ENCODE measurements around the gene ADARB1.

Gene ADARB1

DNA sequence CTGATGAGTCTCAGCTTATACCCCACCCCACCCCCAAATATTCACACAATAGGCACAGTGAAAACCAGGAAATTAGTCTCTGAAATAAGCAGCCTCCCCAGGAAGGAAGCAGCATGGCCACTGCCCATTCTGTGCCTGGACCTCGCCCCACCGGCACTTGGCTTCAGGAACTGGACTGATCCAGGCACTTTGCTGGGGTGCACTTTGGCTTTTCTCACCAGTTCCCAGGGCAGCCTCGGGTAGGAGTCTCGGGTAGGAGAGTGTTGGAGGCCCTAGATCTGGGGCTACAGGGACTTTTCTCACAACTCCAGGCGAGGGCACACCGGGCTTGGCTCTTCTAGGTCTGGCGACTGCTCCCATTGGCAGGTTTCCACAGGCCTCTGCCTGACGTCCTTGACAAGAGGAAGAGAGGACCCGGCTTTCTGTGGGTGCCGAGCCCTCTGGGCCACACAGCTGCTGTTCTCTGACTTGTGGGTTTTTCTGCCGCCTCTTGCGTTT, 18.7 kb downstream of the ADARB1 start:
- Histone ChIP-seq H3K4me1 (no peaks in the 10 kb centered on the region), H3K4me3 (no peak overlapping the region), H3K9me3 (no peaks in the 10 kb centered on the region), H3K36me3 (replicated peaks) (no peaks in the 10 kb centered on the region), H3K27me3 (ENCODE audit: low read depth) (no peaks in the 10 kb centered on the region)
- no peak for DNase-seq (ENCODE audit: low spot score in 2 of 2)
- in situ Hi-C loops (cut with MboI; ENCODE audit: low sequenced_read_pairs) = no loop called here

DNA sequence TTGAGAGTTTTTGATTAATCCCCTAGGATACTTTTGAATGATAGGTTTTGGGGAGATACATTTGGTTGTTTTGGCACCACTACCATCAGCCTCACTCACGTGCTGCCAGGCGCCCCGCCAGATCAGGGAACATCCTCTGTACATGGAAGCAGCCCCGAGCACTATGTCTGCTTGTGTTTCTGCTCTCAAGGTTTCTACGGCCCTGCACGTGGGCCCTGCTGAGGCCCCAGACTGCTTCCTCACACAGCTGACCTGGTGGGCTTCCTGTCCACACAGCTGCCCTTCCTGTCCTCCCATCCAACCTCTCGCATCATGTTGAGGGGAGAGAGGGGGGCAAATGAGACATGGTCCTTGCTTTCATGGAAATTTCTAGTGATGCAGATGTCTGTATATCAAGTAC, 20.0 kb downstream of the ADARB1 start:
- in situ Hi-C loops (cut with MboI; ENCODE audit: low sequenced_read_pairs) = no loop called here
- no peaks in the 10 kb centered on the region for H3K4me1 ChIP-seq
- no peaks in the 10 kb centered on the region for H3K9me3 ChIP-seq
- H3K4me3 ChIP-seq = no peak overlapping the region
- H3K27me3 ChIP-seq (ENCODE audit: low read depth) = no peaks in the 10 kb centered on the region
- H3K36me3 ChIP-seq (replicated peaks) = no peaks in the 10 kb centered on the region
- no peak for DNase-seq (ENCODE audit: low spot score in 2 of 2)

DNA sequence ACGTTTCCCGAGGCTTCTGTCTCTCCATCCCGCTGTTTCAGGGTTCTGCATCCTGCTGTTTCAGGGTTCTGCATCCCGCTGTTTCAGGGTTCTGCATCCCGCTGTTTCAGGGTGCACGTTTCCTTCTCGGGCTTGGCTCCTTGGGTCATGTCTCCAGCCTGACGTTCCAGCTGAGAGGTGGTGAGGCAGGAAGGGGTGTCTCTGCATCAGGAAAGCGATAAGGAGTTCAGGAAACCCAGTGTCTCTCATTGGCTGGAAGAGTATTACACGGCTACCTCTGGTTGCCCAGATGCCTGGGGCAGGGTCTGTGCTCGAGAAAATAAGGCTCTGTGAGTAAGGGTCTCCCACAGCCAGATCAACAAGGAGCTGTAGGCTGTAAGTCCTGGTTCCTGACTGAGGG, 21.1 kb downstream of the ADARB1 start:
- no peaks in the 10 kb centered on the region for H3K9me3 ChIP-seq
- in situ Hi-C loops (cut with MboI; ENCODE audit: low sequenced_read_pairs) = no loop called here
- H3K4me1 ChIP-seq = no peaks in the 10 kb centered on the region
- DNase-seq (ENCODE audit: low spot score in 2 of 2) = no peak
- H3K27me3 ChIP-seq (ENCODE audit: low read depth) = no peaks in the 10 kb centered on the region
- no peak overlapping the region for H3K4me3 ChIP-seq
- H3K36me3 ChIP-seq (replicated peaks) = no peaks in the 10 kb centered on the region

DNA sequence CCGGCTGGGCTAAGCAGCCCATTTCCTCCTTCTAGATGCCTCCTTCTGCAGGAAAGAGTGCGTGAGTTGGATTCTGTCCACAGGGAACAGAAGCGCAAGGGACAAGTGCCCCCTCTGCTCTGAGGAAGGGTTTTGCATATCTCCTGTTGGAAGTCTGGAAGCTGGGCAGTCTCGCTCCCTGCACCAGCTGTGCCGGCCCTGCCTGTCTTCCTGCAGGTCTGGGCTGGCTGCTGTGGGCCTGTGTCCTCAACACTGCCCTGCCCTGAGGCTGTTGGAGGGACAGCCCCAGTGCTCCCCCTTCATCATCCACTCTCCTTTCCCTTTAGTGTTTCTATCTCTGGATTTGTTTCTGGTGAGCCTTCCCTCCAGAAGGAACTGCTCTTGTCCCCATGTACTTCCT, 21.8 kb downstream of the ADARB1 start:
- DNase-seq (ENCODE audit: low spot score in 2 of 2) = no peak
- Histone ChIP-seq H3K4me3 (no peak overlapping the region), H3K4me1 (no peaks in the 10 kb centered on the region), H3K27me3 (ENCODE audit: low read depth) (no peaks in the 10 kb centered on the region), H3K36me3 (replicated peaks) (no peaks in the 10 kb centered on the region), H3K9me3 (no peaks in the 10 kb centered on the region)
- in situ Hi-C loops (cut with MboI; ENCODE audit: low sequenced_read_pairs) = no loop called here

GRCh38 chr21:45097827-45098387, 23.5 kb downstream of the ADARB1 start:
- Histone ChIP-seq H3K9me3 (no peaks in the 10 kb centered on the region), H3K4me1 (no peaks in the 10 kb centered on the region), H3K27me3 (ENCODE audit: low read depth) (no peaks in the 10 kb centered on the region), H3K4me3 (no peak overlapping the region), H3K36me3 (replicated peaks) (no peaks in the 10 kb centered on the region)
- in situ Hi-C loops (cut with MboI; ENCODE audit: low sequenced_read_pairs) = no loop called here
- DNase-seq (ENCODE audit: low spot score in 2 of 2) = no peak

GRCh38 chr21:45098867-45099266, 24.5 kb downstream of the ADARB1 start:
- Histone ChIP-seq H3K4me1 (no peaks in the 10 kb centered on the region), H3K27me3 (ENCODE audit: low read depth) (no peaks in the 10 kb centered on the region), H3K9me3 (no peaks in the 10 kb centered on the region), H3K36me3 (replicated peaks) (no peaks in the 10 kb centered on the region), H3K4me3 (no peak overlapping the region)
- in situ Hi-C loops (cut with MboI; ENCODE audit: low sequenced_read_pairs) = no loop called here
- peak in 1 of 2 experiments; percentile 17 for DNase-seq (ENCODE audit: low spot score in 2 of 2)

GRCh38 chr21:45099571-45099970, 25.2 kb downstream of the ADARB1 start:
- in situ Hi-C loops (cut with MboI; ENCODE audit: low sequenced_read_pairs) = no loop called here
- H3K9me3 ChIP-seq = no peaks in the 10 kb centered on the region
- no peaks in the 10 kb centered on the region for H3K36me3 ChIP-seq (replicated peaks)
- no peaks in the 10 kb centered on the region for H3K27me3 ChIP-seq (ENCODE audit: low read depth)
- DNase-seq (ENCODE audit: low spot score in 2 of 2) = no peak
- no peaks in the 10 kb centered on the region for H3K4me1 ChIP-seq
- no peak overlapping the region for H3K4me3 ChIP-seq

DNA sequence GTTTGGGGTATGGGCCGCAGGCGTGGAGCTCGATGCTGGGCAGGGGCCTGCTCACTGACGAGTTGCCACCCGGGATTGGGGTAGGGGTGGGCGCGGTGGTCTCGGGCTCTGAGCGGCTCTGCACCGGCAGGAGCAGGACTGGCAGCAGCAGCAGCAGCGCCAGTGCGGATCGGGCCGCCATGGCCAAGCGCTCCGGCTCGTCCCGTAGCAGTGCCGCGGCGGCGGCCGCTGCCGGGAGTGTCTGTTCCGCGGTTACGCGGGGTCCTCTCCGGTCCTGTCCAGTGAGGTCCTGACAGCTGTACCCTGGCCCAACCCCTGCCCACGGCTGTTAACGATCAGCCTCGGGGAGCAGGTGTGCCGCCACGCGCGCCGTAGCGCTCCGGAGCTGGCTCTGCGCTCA, 26.5 kb downstream of the ADARB1 start:
- no peak for DNase-seq (ENCODE audit: low spot score in 2 of 2)
- peaks cover 6% of the 10 kb centered on the region for H3K4me1 ChIP-seq
- H3K9me3 ChIP-seq = no peaks in the 10 kb centered on the region
- H3K4me3 ChIP-seq = no peak overlapping the region
- no peaks in the 10 kb centered on the region; the same call in 1 of the 2 replicates for H3K27me3 ChIP-seq (ENCODE audit: low read depth)
- H3K36me3 ChIP-seq (replicated peaks) = no peaks in the 10 kb centered on the region
- in situ Hi-C loops (cut with MboI; ENCODE audit: low sequenced_read_pairs) = no loop called here

- Histone ChIP-seq H3K9me3 (no peaks in the 10 kb centered on the region), H3K36me3 (replicated peaks) (no peaks in the 10 kb centered on the region), H3K4me1 (peaks cover 10% of the 10 kb centered on the region), H3K4me3 (no peak overlapping the region), H3K27me3 (ENCODE audit: low read depth) (no peaks in the 10 kb centered on the region; the same call in 1 of the 2 replicates)
- in situ Hi-C loops (cut with MboI; ENCODE audit: low sequenced_read_pairs) = no loop called here
- DNase-seq (ENCODE audit: low spot score in 2 of 2) = no peak
Observed at GRCh38 chr21:45102391-45102932, 28.1 kb downstream of the ADARB1 start.

DNA sequence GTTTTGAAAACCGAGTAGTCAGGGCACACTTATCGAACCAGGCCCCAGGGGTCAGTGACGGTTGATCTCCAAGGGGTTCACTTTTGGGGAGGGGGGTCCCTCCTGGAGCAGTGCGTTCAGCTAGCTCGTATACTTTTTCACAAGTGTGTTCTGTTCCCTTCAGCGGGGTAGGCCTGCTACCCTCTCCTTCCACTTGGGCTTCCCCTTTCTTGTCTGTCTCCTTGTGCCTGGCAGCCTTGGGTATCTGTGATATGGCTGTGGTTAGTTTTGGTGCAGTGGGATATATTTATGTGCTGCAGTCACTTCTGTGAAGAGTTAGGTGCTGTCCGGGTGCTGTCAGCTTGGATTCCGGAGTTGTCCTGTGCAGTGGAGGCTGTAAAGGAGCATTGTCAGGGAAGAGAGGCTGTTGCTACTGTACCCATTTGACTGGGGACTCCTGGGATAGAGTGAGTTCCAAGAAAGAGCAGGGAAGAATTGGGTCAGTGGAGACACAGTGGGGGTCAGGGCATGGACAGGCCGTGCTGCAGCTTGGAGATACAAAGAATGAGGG, 29.7 kb downstream of the ADARB1 start:
- no peak overlapping the region for H3K4me3 ChIP-seq
- H3K36me3 ChIP-seq (replicated peaks) = no peaks in the 10 kb centered on the region
- H3K4me1 ChIP-seq = peaks cover 10% of the 10 kb centered on the region
- no peaks in the 10 kb centered on the region; the same call in 1 of the 2 replicates for H3K27me3 ChIP-seq (ENCODE audit: low read depth)
- no peaks in the 10 kb centered on the region for H3K9me3 ChIP-seq
- no peak for DNase-seq (ENCODE audit: low spot score in 2 of 2)
- in situ Hi-C loops (cut with MboI; ENCODE audit: low sequenced_read_pairs) = no loop called here

DNA sequence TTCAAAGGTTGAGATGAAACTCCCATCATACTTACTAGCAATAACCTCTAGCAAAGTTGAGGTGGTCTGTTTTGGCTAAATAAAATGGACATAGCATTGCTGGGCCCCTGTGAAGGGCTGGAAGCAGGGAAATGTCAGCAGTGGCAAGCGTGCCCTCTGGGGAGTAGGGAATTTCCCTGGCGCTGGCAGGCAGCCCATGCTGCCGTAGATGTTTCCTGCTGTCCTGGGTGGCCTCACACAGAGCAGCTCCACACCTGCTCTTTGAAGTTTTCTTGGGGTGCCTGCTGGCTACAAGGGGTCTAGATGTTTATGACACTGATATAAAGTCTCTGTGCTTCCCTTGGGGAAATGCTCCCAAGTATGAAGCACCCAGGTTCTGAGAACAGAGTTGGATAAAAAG, 30.2 kb downstream of the ADARB1 start:
- in situ Hi-C loops (cut with MboI; ENCODE audit: low sequenced_read_pairs) = no loop called here
- Histone ChIP-seq H3K36me3 (replicated peaks) (no peaks in the 10 kb centered on the region), H3K9me3 (no peaks in the 10 kb centered on the region), H3K4me1 (peaks cover 10% of the 10 kb centered on the region), H3K4me3 (no peak overlapping the region), H3K27me3 (ENCODE audit: low read depth) (no peaks in the 10 kb centered on the region; the same call in 1 of the 2 replicates)
- no peak for DNase-seq (ENCODE audit: low spot score in 2 of 2)

GRCh38 chr21:45105906-45106485, 31.6 kb downstream of the ADARB1 start:
- no peak overlapping the region for H3K4me3 ChIP-seq
- DNase-seq (ENCODE audit: low spot score in 2 of 2) = peak in 1 of 2 experiments; percentile 26
- H3K9me3 ChIP-seq = no peaks in the 10 kb centered on the region
- no peaks in the 10 kb centered on the region for H3K36me3 ChIP-seq (replicated peaks)
- no peaks in the 10 kb centered on the region; the same call in 1 of the 2 replicates for H3K27me3 ChIP-seq (ENCODE audit: low read depth)
- peaks cover 10% of the 10 kb centered on the region for H3K4me1 ChIP-seq
- in situ Hi-C loops (cut with MboI; ENCODE audit: low sequenced_read_pairs) = no loop called here

DNA sequence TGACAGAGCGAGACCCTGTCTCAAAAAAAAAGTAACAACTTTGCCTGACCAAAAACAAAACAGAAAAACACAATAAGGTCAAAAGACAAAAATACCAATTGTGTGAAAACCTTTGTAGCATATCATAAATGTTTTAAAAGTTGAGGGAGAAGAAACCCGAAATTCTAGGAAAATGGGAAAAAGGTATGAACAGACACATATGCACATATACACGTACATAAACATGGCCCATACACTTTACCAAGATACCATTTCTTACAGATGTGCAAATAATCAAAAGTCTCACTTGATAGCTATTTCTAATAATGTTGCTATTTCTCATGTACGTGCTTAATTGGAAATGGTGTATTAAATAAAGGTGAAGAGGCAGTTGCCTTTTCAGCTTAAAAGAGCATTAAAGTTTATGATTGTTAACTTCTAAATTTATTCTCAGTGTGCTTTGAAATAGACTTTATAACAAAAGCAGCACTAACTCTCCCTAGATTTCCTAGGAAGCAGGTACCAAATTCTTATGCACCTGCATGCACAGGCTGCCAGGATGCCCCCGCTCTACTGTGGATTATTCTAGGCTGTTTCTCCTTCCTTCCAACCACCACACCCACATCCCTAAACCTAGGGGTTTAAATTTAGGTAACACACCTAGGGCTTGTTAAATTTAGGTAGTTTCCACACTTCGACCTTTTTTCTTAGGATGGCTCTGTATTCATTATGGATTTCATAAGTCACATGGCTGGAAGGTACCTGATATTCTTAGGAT, 33.8 kb downstream of the ADARB1 start:
- DNase-seq (ENCODE audit: low spot score in 2 of 2) = no peak

More for the DNA sequence above, 33.8 kb downstream of the ADARB1 start:
- Histone ChIP-seq H3K36me3 (replicated peaks) (no peaks in the 10 kb centered on the region), H3K4me1 (peaks cover 10% of the 10 kb centered on the region), H3K9me3 (no peaks in the 10 kb centered on the region), H3K4me3 (no peak overlapping the region), H3K27me3 (ENCODE audit: low read depth) (no peaks in the 10 kb centered on the region; the same call in 1 of the 2 replicates)
- in situ Hi-C loops (cut with MboI; ENCODE audit: low sequenced_read_pairs) = no loop called here

Data from HAP-1 (cell line).